Caki2 (cell line): Measurements from ENCODE around the gene HENMT1. TPM values are rescaled to one million over a fixed set of nuclear protein-coding genes. Genes with fewer than 3 reads are reported as not detected.
"Not testable (repeated sequence)": the region's sequence is repeated elsewhere in the genome, so short reads cannot be mapped to it uniquely, and the experiment has no call there.

Source experiments
- DNase-seq: peaks from one replicate; pipeline ENCODE4 v3.0.0-alpha.2; 2015; ENCODE audit warnings: low read depth
- in situ Hi-C: cut with HindIII; loops from 2 replicates; pipeline ENCODE4 v1.10.0; 2016; ENCODE audit warnings: low sequenced_read_pairs, low pct_unique_long_range_greater_than_20kb, mixed read lengths
- total RNA-seq: library from RNA; depleted of rRNA; stranded (reverse); fragments of >200 nt; shearing (Covaris generic); gene quantifications from 2 replicates; pipeline ENCODE4 v1.2.3, GENCODE V29; 2014; ENCODE audit warnings: low replicate concordance

Gene HENMT1
- total RNA-seq, 1 experiment from 2014 or later, result 0.17 TPM

DNA sequence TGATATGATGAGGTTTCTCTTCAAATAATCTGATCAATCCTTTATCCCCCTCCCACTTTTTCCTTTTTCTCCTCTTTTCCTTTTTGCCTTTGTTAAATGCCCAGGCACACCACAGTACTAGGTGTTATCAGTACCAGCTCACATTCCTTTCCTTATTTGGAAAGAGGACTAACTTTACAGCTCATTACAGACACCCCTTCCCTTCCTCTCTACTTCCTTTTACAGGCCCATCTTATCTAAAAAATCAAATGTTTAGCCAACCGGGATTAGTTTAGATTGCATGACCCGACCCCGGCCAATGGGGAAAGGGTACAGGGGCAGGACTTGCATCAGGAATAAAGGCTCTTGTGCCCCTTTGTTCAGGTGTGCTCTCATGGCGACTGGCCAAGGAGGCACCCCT is 20.8 kb upstream of the HENMT1 start:
- in situ Hi-C loops, DNase-seq: not testable (repeated sequence)

GRCh38 chr1:108679586-108680213 is 18.8 kb upstream of the HENMT1 start:
- in situ Hi-C loops, result no loop called here
- no peak for DNase-seq

GRCh38 chr1:108678706-108679105 is 17.8 kb upstream of the HENMT1 start:
- DNase-seq, result no peak
- in situ Hi-C loops, result no loop called here

GRCh38 chr1:108671143-108671542 is 10.2 kb upstream of the HENMT1 start:
- in situ Hi-C loops, result no loop called here
- DNase-seq, result no peak

DNA sequence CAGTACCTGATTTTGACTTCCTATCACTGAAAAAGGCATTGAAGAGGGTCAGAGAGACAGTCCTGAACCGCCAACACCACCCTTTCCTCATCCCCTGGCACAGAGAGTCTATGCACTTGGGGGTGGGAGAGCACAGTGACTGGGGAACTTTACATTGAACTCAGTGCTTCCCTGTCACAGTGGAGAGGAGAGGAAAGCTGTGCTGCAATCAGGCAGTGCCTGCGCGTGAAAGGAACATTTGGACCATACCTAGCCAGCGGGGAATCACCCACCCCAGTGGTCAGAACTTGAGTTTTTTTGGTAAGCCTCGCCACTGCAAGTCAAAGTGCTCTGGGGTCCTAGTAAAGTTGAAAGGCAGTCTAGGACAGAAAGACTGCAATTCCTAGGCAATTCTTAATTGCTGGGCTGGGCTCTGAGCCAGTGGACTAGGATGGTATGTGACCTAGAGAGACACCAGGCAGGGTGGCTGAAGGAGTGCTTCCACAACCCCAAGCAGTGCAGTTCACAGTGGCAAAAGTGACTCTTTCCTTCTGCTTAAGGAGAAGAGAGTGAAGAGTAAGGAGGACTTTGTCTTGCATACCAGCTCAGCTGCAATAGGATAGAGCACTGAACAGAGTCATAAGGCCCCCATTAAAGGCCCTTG is 9.4 kb upstream of the HENMT1 start:
- in situ Hi-C loops, result no loop called here
- no peak for DNase-seq

- in situ Hi-C loops, result no loop called here
- DNase-seq, result no peak
Observed at GRCh38 chr1:108669679-108670078, 8.8 kb upstream of the HENMT1 start.

DNA sequence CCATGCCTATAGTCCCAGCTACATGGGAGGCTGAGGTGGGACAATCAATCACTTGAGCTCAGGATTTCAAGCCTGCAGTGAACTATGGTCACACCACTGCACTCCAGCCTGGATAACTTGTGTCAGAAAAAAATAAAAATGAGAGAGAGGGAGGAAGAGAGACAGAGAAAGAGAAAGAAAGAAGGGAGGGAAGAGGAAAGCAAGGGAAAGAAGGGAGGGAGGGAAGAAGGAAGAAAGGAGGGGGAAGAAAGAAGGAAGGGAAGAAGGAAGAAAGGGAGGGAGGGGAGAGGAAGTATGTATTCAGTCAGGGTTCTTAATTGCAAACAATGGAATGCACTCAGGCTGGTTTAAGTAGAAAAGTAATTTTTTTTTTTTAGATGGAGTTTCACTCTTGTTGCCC is 7.9 kb upstream of the HENMT1 start:
- in situ Hi-C loops, result no loop called here
- DNase-seq, result no peak

DNA sequence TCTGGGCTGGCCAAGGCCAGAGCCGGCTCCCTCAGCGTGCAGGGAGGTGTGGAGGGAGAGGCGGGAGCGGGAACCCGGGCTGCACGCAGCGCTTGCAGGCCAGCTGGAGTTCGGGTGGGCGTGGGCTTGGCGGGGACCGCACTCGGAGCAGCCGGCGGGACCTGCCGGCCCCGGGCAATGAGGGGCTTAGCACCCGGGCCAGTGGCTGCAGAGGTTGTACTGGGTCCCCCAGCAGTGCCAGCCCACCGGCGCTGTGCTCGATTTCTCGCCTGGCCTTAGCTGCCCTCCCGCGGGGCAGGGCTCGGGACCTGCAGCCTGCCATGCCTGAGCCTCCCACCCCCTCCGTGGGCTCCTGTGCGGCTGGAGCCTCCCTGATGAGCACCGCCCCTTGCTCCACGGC is 6.5 kb upstream of the HENMT1 start:
- DNase-seq, in situ Hi-C loops: not testable (repeated sequence)

- in situ Hi-C loops, result no loop called here
- no peak for DNase-seq
Observed at GRCh38 chr1:108665771-108666170, 4.9 kb upstream of the HENMT1 start.

- no peak for DNase-seq
- in situ Hi-C loops, result no loop called here
Observed at GRCh38 chr1:108665067-108665466, 4.2 kb upstream of the HENMT1 start.

DNA sequence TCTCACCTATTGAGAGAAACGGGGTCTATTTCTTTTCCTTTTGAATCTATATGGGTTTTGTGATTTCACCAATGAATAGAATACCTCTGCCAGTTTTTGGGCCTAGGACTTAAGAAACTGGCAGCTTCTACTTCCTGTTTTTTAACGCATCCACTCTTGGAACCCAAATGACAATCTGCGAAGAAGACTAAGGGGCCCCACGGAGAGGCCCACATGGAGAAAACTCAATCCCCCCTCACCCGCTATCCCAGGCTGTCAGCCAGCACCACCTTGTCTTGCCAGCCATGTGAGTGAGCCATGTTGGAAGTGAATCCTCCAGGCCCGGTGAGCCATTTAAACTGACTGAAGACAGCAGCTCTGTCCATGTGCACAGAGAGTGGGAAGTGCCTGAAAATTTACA is 3.6 kb upstream of the HENMT1 start:
- DNase-seq, result no peak
- in situ Hi-C loops, result no loop called here

- in situ Hi-C loops, result no loop called here
- no peak for DNase-seq
Observed at GRCh38 chr1:108663074-108663473, 2.2 kb upstream of the HENMT1 start.

DNA sequence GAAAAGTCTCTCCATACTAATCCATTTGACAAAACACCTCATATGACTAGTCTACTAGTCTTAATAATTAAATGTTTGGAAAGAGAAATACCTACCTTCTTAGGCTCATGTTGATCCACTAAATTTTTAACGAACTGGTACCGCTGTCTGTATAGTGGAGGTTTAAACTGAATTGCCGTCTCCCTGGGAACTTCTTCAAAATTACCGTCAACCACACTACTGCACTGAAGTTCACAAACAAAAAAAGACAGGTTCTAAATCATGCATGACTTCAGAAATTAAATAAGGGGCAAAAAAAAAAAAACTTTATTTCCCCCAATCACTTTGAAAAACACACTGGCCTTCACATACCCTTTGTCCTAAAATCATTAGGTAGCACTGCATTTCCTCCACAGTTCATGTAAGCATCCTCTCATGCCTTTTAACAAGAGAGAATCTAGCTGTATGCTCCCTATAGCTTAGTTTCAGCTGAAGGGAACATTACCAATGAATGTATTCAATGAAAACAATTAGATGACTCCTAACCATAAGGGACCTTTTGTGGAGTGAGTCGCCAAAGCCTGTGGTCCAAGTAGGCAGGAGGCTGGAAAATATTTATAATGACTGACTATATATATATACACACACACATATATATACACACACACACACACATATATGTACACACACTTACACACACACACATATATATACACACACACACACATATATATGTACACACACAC is 3.4 kb downstream of the HENMT1 start:
- in situ Hi-C loops, result no loop called here
- DNase-seq, result no peak

DNA sequence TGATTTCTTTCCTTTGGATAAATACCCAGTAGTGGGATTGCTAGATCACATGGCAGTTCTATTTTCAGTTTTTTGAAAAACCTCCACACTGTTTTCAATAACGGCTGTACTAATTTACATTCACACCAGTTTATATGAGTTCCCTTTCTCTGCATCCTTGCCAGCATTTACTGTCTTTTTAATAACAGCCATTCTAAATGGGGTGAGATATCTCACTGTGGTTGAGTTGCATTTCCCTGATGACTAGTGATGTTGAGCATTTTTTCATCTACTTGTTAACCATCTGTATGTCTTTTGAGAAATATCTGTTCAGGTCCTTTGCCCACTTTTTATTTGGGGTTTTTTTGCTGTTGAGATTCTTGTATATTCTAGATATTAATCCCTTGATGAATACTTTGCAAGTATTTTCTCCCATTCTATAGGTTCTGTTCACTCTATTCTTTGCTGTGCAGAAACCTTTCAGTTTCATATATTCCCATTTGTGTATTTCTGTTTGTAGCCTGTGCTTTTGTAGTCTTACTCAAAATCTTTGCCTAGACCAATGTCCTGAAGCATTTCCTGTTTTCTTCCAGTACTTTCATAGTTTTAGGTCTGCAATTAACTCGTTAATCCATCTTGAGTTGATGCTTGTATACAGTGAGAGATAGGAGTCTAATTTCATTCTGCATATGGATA is 7.3 kb downstream of the HENMT1 start:
- DNase-seq, result no peak
- in situ Hi-C loops, result no loop called here

- DNase-seq, result no peak
- in situ Hi-C loops, result no loop called here
Observed at GRCh38 chr1:108646648-108647269, 14.1 kb downstream of the HENMT1 start.

DNA sequence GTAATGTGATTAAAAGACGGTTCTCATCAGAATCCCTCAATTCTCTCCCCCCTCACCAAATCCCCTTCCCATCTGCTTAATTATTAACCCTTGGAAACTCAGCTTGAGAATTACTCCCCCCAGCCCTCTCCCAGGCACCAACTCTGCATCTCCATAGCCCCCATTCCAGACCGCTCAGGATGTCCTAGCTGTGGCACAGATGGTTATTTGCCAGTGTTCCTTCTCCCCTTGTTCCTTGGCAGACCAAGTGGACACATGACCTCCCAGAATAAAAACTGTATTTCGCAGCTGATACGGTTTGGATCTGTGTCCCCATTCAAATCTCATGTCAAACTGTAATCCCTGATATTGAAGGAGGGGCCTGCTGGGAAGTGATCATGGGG is 14.6 kb downstream of the HENMT1 start:
- no peak for DNase-seq
- in situ Hi-C loops, result no loop called here

GRCh38 chr1:108645564-108646184 is 15.2 kb downstream of the HENMT1 start:
- in situ Hi-C loops, result no loop called here
- DNase-seq, result no peak

DNA sequence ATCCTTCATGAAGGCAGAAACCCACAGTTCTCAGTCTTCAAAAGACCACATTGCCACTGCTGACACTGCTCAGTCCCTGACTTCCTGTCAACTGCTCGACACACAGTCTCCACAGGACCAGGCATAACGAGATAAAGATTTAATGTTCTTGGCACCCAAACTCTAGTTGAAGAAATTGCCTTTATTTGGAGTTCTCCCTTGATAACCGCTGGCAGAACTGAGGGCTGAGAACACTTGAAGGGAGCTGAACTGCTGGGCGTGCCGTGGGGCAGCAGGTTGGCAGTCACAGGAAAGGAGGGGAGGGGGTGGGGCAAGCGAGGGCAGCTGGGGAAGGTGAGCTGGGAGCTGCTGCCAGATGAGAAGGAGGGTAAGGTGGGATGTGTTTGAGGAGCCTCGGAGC is 15.9 kb downstream of the HENMT1 start:
- in situ Hi-C loops, result no loop called here
- no peak for DNase-seq
